GM18499 (cell line): Measurements from ENCODE around the gene OXER1.

Source experiments
- ATAC-seq: cut with Tn5 transposase; IDR thresholded peaks from one replicate; pipeline ENCODE4 v1.9.1; 2021; ENCODE audit warnings: moderate number of reproducible peaks; ENCODE audit not compliant: insufficient read depth, unreplicated experiment

Gene OXER1

GRCh38 chr2:42764096-42764495 lies at the start of gene OXER1:
OXER1 (minus strand) TSS chr2:42764135; CDS start chr2:42764062, 73 bp downstream.
- no peak for ATAC-seq

GRCh38 chr2:42812899-42813479 lies 49.1 kb upstream of the OXER1 start:
- ATAC-seq, result no peak

GRCh38 chr2:42810971-42811811 lies 47.3 kb upstream of the OXER1 start:
- ATAC-seq, result peak; percentile 0

GRCh38 chr2:42810121-42810970 lies 46.4 kb upstream of the OXER1 start:
- peak; percentile 57 for ATAC-seq

GRCh38 chr2:42809819-42810120 lies 45.8 kb upstream of the OXER1 start:
- peak; percentile 23 for ATAC-seq

GRCh38 chr2:42809131-42809818 lies 45.3 kb upstream of the OXER1 start:
- no peak for ATAC-seq

GRCh38 chr2:42808301-42808700 lies 44.4 kb upstream of the OXER1 start:
- no peak for ATAC-seq

- no peak for ATAC-seq
Measured at GRCh38 chr2:42806786-42807185, 42.9 kb upstream of the OXER1 start.

- ATAC-seq, result no peak
Measured at GRCh38 chr2:42804891-42805290, 41.0 kb upstream of the OXER1 start.

- ATAC-seq, result no peak
Measured at GRCh38 chr2:42804338-42804737, 40.4 kb upstream of the OXER1 start.

GRCh38 chr2:42802150-42802549 lies 38.2 kb upstream of the OXER1 start:
- no peak for ATAC-seq

GRCh38 chr2:42801381-42801780 lies 37.4 kb upstream of the OXER1 start:
- no peak for ATAC-seq

GRCh38 chr2:42800981-42801380 lies 37.0 kb upstream of the OXER1 start:
- no peak for ATAC-seq

- no peak for ATAC-seq
Measured at GRCh38 chr2:42800461-42800962, 36.6 kb upstream of the OXER1 start.

GRCh38 chr2:42799881-42800280 lies 35.9 kb upstream of the OXER1 start:
- ATAC-seq, result no peak

GRCh38 chr2:42797281-42797680 lies 33.3 kb upstream of the OXER1 start:
- no peak for ATAC-seq

- peak; percentile 37 for ATAC-seq
Measured at GRCh38 chr2:42796427-42797248, 32.7 kb upstream of the OXER1 start.

- ATAC-seq, result no peak
Measured at GRCh38 chr2:42795841-42796301, 31.9 kb upstream of the OXER1 start.

GRCh38 chr2:42795275-42795674 lies 31.3 kb upstream of the OXER1 start:
- no peak for ATAC-seq
